ENCODE data around the gene RAB24.
"Not testable (repeated sequence)": the region's sequence is repeated elsewhere in the genome, so short reads cannot be mapped to it uniquely, and the experiment has no call there.

Gene RAB24

DNA sequence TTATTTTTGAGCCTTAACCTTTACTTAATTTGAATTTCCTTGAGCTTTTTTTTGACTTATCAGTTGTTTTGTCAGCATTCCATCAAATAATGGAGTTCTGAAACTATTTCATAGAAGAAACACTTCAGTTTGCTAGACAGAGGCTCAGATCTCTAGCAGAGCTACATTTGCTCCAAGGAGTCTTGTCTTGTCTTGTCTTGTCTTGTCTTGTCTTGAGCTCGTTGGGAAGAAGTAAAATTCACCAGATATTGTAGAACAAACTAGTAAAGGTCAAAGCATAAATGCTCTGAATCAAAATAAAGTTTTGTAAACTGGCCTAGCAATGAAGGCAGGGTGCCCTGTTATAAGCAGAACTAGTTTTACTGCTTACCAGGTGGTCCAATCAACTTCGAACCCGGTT is 33.5 kb downstream of the RAB24 start:
- Histone ChIP-seq H3K4me1 (ENCODE audit: insufficient read depth, low read length) (no peaks in the 10 kb centered on the region), H3K9ac (ENCODE audit: low read depth, low read length) (no peak overlapping the region), H3K9me3 (ENCODE audit: control insufficient read depth, insufficient read depth, low read length) (no peaks in the 10 kb centered on the region), H3K36me3 (ENCODE audit: insufficient read depth, low read length) (peaks cover 44% of the 10 kb centered on the region)

DNA sequence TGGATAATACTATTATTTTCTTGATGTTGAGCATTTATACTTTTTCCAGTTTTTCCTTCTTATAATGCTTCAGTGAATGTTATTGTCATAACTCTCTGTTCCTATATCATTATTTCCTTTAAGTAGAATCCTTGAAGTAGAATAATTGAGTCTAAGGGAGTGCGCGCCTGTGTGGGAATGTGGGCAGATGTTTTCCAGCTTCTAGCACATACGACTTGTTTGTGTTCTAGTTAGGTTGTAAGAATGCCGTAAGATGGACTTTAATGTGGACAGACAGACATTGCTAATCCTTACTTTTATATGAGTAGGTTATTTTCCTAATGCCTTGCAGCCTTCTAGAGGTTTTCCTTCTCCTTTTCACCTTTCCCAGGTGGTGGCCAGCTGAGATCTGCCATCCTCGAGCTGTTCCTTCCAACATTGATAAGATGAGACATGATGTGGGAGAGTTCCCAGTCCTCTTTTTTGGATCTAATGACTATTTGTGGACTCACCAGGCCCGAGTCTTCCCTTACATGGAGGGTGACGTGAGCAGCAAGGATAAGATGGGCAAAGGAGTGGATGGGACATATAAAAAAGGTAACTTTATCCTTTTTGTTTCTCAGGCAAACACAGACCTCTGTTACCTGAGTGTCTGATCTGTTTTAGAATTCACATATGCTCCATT is 34.2 kb downstream of the RAB24 start:
- H3K9me3 ChIP-seq (ENCODE audit: control insufficient read depth, insufficient read depth, low read length): no peaks in the 10 kb centered on the region
- H3K9ac ChIP-seq (ENCODE audit: low read depth, low read length): no peak overlapping the region
- H3K36me3 ChIP-seq (ENCODE audit: insufficient read depth, low read length): peaks cover 44% of the 10 kb centered on the region
- no peaks in the 10 kb centered on the region for H3K4me1 ChIP-seq (ENCODE audit: insufficient read depth, low read length)

DNA sequence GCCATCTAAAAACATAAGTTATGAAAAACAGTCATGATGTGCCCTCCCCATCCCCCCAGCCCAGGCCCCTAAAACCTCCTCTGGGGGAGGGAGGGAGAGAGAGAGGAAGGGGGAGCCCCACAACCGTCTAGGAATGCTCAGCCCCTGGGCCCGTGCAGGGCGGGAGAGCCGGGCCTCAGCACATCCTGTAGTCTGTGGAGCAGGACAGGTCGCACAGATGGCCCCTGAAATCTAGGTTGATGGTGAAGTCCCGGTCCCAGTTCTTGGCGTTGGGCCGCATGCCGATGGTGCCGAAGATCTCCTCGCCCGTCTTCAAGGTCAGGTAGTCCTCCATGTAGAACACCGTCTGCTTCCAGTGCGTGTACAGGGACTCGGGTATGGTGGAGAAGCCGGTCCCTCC is 38.1 kb downstream of the RAB24 start:
- Histone ChIP-seq H3K36me3 (ENCODE audit: insufficient read depth, low read length) (peaks cover 27% of the 10 kb centered on the region), H3K4me1 (ENCODE audit: insufficient read depth, low read length) (no peaks in the 10 kb centered on the region), H3K9ac (ENCODE audit: low read depth, low read length) (no peak overlapping the region), H3K9me3 (ENCODE audit: control insufficient read depth, insufficient read depth, low read length) (no peaks in the 10 kb centered on the region)

DNA sequence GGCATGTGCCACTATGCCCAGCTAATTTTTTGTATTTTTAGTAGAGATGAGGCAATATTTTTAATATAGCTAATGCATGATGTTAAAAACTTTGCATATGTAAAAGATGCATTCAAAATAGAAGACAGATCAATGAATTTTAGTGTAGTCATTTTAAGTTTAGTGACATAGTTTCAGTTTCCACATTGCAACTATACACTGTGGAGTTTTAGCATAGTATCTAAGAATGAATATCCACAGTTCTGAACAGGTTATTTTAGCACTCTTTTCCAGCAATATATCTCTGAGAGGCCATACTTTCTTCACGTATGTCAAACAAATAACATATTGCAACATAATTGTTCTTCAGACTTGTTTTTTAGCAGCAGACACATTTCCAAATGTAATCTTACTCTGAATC is 39.3 kb downstream of the RAB24 start:
- Histone ChIP-seq H3K9ac (ENCODE audit: low read depth, low read length) (no peak overlapping the region), H3K36me3 (ENCODE audit: insufficient read depth, low read length) (peaks cover 27% of the 10 kb centered on the region), H3K9me3 (ENCODE audit: control insufficient read depth, insufficient read depth, low read length) (no peaks in the 10 kb centered on the region), H3K4me1 (ENCODE audit: insufficient read depth, low read length) (no peaks in the 10 kb centered on the region)

DNA sequence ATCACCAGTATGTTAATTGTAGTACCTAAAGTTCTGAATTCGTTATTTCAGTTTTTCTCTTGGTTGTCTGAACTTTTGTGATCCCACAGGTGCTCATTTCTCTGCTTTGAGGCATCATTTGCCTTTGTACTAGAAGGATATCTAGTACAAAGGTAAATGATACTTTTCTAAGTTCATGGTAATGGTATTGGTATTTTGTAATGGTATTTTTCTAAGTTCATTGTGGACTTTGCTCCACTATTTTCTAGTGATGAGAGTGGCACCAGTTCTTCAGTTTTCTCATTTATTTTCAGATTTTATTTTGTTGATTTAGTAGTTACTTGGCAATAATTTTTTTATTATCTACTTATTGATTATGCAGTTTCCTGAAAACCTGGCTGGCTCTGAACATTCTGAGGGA is 42.0 kb downstream of the RAB24 start:
- H3K36me3 ChIP-seq (ENCODE audit: insufficient read depth, low read length): peaks cover 30% of the 10 kb centered on the region
- no peaks in the 10 kb centered on the region for H3K9me3 ChIP-seq (ENCODE audit: control insufficient read depth, insufficient read depth, low read length)
- no peak overlapping the region for H3K9ac ChIP-seq (ENCODE audit: low read depth, low read length)
- no peaks in the 10 kb centered on the region for H3K4me1 ChIP-seq (ENCODE audit: insufficient read depth, low read length)

DNA sequence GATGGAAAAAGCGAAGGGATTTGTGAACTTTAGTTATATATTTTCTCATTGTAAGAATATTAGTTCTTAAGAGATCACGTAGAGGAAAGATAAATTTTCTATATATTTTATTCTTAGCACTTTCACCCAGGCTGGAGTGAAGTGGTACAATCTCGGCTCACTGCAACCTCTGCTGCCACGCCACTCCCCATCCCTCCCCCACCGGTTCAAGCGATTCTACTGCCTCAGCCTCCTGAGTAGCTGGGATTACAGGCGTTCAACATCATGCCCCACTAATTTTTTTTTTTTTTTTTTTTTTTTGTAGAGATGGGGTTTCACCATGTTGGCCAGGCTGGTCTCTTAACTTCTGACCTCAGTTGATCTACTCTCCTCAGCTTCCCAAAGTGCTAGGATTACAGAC is 42.6 kb downstream of the RAB24 start:
- H3K4me1 ChIP-seq (ENCODE audit: insufficient read depth, low read length): no peaks in the 10 kb centered on the region
- H3K9ac ChIP-seq (ENCODE audit: low read depth, low read length): no peak overlapping the region
- no peaks in the 10 kb centered on the region for H3K9me3 ChIP-seq (ENCODE audit: control insufficient read depth, insufficient read depth, low read length)
- peaks cover 29% of the 10 kb centered on the region for H3K36me3 ChIP-seq (ENCODE audit: insufficient read depth, low read length)

DNA sequence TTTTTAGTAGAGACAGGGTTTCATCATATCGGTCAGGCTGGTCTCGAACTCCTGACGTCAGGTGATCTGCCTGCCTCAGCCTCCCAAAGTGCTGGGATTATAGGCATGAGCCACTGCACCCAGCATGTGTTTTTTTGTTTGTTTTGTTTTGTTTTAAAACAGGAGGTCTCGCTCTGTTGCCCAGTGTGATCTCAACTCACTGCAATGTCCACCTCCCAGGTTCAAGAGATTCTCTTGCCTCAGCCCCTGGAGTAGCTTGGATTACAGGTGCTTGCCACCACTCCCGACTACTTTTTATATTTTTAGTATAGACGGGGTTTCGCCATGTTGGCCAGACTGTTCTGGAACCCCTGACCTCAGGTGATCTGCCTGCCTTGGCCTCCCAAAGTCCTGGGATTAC is 44.8 kb downstream of the RAB24 start:
- H3K36me3 ChIP-seq (ENCODE audit: insufficient read depth, low read length): peaks cover 29% of the 10 kb centered on the region
- H3K9ac ChIP-seq (ENCODE audit: low read depth, low read length); H3K4me1 ChIP-seq (ENCODE audit: insufficient read depth, low read length); H3K9me3 ChIP-seq (ENCODE audit: control insufficient read depth, insufficient read depth, low read length): not testable (repeated sequence)

DNA sequence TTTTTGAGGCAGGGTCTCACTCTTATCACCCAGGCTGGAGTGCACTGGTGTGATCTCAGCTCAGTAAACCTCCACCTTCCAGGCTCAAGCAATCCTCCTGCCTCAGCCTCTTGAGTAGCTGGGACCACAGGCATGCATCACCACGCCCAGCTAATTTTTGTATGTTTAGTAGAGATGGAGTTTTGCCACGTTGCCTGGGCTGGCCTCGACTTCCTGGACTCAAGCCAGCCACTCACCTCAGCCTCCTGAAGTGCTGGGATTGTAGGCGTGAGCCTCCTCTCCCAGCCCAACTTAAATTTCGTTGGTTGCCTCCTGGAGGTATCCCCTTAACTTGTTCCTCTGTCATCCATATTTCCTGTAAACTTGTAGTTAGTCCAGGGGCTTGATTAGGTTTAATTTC is 47.2 kb downstream of the RAB24 start:
- Histone ChIP-seq H3K36me3 (ENCODE audit: insufficient read depth, low read length) (peaks cover 32% of the 10 kb centered on the region), H3K9me3 (ENCODE audit: control insufficient read depth, insufficient read depth, low read length) (no peaks in the 10 kb centered on the region), H3K4me1 (ENCODE audit: insufficient read depth, low read length) (no peaks in the 10 kb centered on the region), H3K9ac (ENCODE audit: low read depth, low read length) (no peak overlapping the region)

DNA sequence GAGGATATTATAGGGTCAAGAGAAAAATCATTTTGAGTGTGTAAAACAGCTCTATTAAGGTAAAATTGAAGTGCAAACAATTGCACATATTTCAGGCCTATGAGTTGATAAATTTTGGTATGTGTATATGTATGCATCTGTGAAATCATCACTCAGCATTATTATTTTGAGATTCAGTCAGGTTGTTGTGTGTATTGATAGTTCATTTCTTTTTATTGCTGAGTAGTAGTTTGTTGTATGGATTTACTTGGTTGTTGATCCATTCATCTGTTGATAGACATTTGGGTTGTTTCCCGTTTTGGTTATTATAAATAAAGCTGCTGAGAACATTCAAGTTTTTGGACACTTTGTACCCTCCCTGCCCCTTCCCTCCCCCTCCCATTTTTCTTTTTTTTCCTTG is 50.3 kb downstream of the RAB24 start:
- no peaks in the 10 kb centered on the region for H3K4me1 ChIP-seq (ENCODE audit: insufficient read depth, low read length)
- H3K9ac ChIP-seq (ENCODE audit: low read depth, low read length): no peak overlapping the region
- H3K36me3 ChIP-seq (ENCODE audit: insufficient read depth, low read length): peaks cover 26% of the 10 kb centered on the region
- no peaks in the 10 kb centered on the region for H3K9me3 ChIP-seq (ENCODE audit: control insufficient read depth, insufficient read depth, low read length)
